MM.1S (cell line): ENCODE measurements around the gene PDGFRB.

Source experiments
- EZH2 ChIP-seq: fragments of 300-600 bp; sonication (generic); optimal IDR thresholded peaks from 2 replicates; pipeline ENCODE3; 2017; ENCODE audit warnings: low read depth, mild to moderate bottlenecking, antibody characterized with exemption, low read length, mixed read lengths
- TF ChIP-seq, protein P1 (sequence below): fragments of 300-600 bp; sonication (generic); IDR thresholded peaks from 2 replicates; pipeline ENCODE4 v1.5.1; 2016; ENCODE audit warnings: antibody characterized with exemption, low read length, mixed read lengths

- TF ChIP-seq, protein P1, sequence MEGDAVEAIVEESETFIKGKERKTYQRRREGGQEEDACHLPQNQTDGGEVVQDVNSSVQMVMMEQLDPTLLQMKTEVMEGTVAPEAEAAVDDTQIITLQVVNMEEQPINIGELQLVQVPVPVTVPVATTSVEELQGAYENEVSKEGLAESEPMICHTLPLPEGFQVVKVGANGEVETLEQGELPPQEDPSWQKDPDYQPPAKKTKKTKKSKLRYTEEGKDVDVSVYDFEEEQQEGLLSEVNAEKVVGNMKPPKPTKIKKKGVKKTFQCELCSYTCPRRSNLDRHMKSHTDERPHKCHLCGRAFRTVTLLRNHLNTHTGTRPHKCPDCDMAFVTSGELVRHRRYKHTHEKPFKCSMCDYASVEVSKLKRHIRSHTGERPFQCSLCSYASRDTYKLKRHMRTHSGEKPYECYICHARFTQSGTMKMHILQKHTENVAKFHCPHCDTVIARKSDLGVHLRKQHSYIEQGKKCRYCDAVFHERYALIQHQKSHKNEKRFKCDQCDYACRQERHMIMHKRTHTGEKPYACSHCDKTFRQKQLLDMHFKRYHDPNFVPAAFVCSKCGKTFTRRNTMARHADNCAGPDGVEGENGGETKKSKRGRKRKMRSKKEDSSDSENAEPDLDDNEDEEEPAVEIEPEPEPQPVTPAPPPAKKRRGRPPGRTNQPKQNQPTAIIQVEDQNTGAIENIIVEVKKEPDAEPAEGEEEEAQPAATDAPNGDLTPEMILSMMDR = no peak
- no peak for TF ChIP-seq EZH2
These were observed 17.6 kb downstream of the PDGFRB start for GRCh38 chr5:150137997-150138396.
